ENCODE measurements around the gene TOM1. TPM values are rescaled to one million over a fixed set of nuclear protein-coding genes. Genes with fewer than 3 reads are reported as not detected.
A peak's percentile ranks its signal among the peaks of the same experiment; 100 is the strongest.

Gene TOM1
- total and polyA plus RNA-seq, 10 of the 15 experiments (the other 5 are each of a cell fraction or from before 2014, with no cell fraction given): 2.2 to 64.6 (median 40.3) TPM

DNA sequence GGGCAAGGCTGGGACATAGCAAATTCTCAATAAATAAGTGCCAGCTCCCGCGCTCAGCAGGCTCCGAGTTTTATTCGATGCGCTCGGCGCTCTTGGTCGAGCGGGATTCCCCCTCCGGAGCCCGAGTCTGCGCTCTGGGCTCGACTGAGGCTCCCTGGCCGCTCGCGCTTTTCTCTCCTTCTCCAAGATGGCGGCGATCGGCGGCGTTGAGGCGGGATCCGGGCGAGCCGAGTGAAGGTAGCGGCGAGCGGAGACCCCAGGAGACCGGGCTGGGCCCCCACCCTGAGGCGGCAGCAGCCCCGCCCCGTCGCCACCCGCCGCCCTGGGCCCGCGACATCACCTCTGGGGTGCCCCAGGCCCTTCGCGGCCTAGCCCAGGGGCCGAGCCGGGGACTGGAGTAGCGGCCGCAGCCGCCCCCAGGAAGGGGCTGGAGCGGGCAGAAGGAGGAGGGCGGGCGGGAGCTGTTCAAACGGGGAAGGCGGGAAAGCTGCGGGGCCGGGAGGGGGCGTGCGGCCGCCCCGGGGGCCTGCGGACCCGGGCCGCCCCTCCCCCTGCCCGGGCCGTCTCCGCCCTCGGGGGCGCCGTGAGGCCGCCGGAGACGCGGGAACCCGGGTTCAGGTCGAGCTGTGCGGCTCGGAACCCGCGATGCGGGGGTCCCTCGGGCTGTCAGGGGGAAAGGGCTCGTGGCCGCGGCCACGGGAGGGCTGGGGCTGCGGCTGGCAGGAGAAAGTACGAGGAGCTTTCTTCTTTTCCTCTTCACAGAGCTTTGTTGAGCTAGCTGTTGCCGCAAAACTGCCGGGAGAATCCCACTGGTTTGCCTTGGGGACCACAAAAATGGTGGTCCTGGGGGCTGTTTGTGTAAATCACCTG lies 42.1 kb upstream of the TOM1 start, which contains the start of gene HMGXB4:
HMGXB4 (plus strand) TSS at position 173 of the 870 bp plus-strand sequence. CDS start 4,898 bp downstream, outside the sequence.
- 1% methylated on average over 61 of the region's 84 CpGs for WGBS (ENCODE audit: insufficient coverage, insufficient replicate concordance, low lambda C conversion rate, missing lambda C conversion rate)
- ChIA-PET CTCF (interaction anchor here (0.6 to 2.5 kb wide), 4 partner anchors 26 to 119 kb away, joined by 3 to 11 read pairs (median 3); no protein-coding TSS in a partner anchor), POLR2A (interaction anchor here (0.6 to 1.6 kb wide), 6 partner anchors 9 to 151 kb away, joined by 3 to 7 read pairs (median 4); partner anchors contain the start of gene TOM1), RAD21 (ENCODE audit: unreplicated experiment) (interaction anchor here (0.5 to 1.7 kb wide), 9 partner anchors 10 to 121 kb away, joined by 3 to 5 read pairs (median 4); partner anchors contain the start of gene TOM1), SMC1A (ENCODE audit: uncharacterized antibody, unreplicated experiment) (interaction anchor here (0.7 to 1.7 kb wide), 4 partner anchors 9 to 70 kb away, joined by 3 to 10 read pairs (median 4); partner anchors contain the start of gene TOM1)
- H3K27me3 ChIP-seq (replicated peaks in 1 of 2; ENCODE audit: control insufficient read depth in 2 of 2, insufficient read depth in 2 of 2, low read length in 1 of 2): no peaks in the 10 kb centered on the region
- peak; percentile 94 for ATAC-seq
- DNase-seq (ENCODE audit: low read depth, low spot score): peak; percentile 38
- intact Hi-C loops (cut with micrococcal nuclease; ENCODE audit: unreplicated experiment) (loop anchor here (5.0 kb wide), 1 partner anchor 50 kb away; no protein-coding TSS in a partner anchor), in situ Hi-C loops (cut with MboI) (no loop called here)
- peak within 1 kb of the TSS; percentile 100 for H2AFZ ChIP-seq (ENCODE audit: control insufficient read depth, low read depth, low read length)
- peak within 1 kb of the TSS; percentile 74 for H3K27ac ChIP-seq (ENCODE audit: control insufficient read depth, insufficient read depth)
- peak within 1 kb of the TSS; percentile 73 for H3K4me3 ChIP-seq
- H3K9ac ChIP-seq (ENCODE audit: control insufficient read depth, insufficient read depth, low read length): peak within 1 kb of the TSS; percentile 85
- H3K9me3 ChIP-seq (replicated peaks; ENCODE audit: control insufficient read depth, insufficient read depth, low read length): no peaks in the 10 kb centered on the region
- H3K36me3 ChIP-seq (ENCODE audit: control insufficient read depth in 2 of 2, insufficient read depth in 2 of 2, low read length in 1 of 2): 0 out of 4 replicates have a peak, but pooled peaks cover 0 to 2% of the 10 kb centered on the region in 2 experiments
- H4K20me1 ChIP-seq (ENCODE audit: control insufficient read depth, insufficient read depth): no peaks in the 10 kb centered on the region
- peaks cover 28% of the 10 kb centered on the region for H3K79me2 ChIP-seq (ENCODE audit: control insufficient read depth, insufficient read depth, low read length)
- H3K4me2 ChIP-seq (ENCODE audit: control insufficient read depth, insufficient read depth): peak within 1 kb of the TSS; percentile 96
- BruUV-seq (replicated peaks): no TSS peak
- 0 out of 2 replicates have a peak, but pooled peaks cover 5% of the 10 kb centered on the region for H3K4me1 ChIP-seq (ENCODE audit: control insufficient read depth, insufficient read depth, low read length)
- FAIRE-seq: no peak
- TF ChIP-seq MYB (IDR thresholded peaks at IDR 0.05; ENCODE audit: borderline replicate concordance, low read depth, low read length): no peak
- TF ChIP-seq, protein P1, sequence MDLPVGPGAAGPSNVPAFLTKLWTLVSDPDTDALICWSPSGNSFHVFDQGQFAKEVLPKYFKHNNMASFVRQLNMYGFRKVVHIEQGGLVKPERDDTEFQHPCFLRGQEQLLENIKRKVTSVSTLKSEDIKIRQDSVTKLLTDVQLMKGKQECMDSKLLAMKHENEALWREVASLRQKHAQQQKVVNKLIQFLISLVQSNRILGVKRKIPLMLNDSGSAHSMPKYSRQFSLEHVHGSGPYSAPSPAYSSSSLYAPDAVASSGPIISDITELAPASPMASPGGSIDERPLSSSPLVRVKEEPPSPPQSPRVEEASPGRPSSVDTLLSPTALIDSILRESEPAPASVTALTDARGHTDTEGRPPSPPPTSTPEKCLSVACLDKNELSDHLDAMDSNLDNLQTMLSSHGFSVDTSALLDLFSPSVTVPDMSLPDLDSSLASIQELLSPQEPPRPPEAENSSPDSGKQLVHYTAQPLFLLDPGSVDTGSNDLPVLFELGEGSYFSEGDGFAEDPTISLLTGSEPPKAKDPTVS (IDR thresholded peaks at IDR 0.05; ENCODE audit: low read depth, low read length): no peak
- TF ChIP-seq FOS (IDR thresholded peaks at IDR 0.05; ENCODE audit: borderline replicate concordance, extremely low read depth, insufficient read length): no peak
- TF ChIP-seq KAT2A (conservative IDR thresholded peaks at IDR 0.05; ENCODE audit: control insufficient read depth, low read depth, low read length): no peak
- no peak for TF ChIP-seq SMAD1 (IDR thresholded peaks at IDR 0.05; ENCODE audit: low read depth, partially characterized antibody)
- TF ChIP-seq POLR2AphosphoS5 (IDR thresholded peaks at IDR 0.05; ENCODE audit: low read length): peak; percentile 73
- TF ChIP-seq BCL3 (IDR thresholded peaks at IDR 0.05; ENCODE audit: borderline replicate concordance, insufficient read depth, low read depth, low read length, poor library complexity, severe bottlenecking): peak; percentile 61
- peak; percentile 92 to 99 for TF ChIP-seq SRF (IDR thresholded peaks at IDR 0.05; ENCODE audit: low read depth in 2 of 2, low read length in 2 of 2)
- TF ChIP-seq, protein P2, sequence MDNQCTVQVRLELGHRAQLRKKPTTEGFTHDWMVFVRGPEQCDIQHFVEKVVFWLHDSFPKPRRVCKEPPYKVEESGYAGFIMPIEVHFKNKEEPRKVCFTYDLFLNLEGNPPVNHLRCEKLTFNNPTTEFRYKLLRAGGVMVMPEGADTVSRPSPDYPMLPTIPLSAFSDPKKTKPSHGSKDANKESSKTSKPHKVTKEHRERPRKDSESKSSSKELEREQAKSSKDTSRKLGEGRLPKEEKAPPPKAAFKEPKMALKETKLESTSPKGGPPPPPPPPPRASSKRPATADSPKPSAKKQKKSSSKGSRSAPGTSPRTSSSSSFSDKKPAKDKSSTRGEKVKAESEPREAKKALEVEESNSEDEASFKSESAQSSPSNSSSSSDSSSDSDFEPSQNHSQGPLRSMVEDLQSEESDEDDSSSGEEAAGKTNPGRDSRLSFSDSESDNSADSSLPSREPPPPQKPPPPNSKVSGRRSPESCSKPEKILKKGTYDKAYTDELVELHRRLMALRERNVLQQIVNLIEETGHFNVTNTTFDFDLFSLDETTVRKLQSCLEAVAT (IDR thresholded peaks at IDR 0.05): peak; percentile 100
- TF ChIP-seq, protein P3, sequence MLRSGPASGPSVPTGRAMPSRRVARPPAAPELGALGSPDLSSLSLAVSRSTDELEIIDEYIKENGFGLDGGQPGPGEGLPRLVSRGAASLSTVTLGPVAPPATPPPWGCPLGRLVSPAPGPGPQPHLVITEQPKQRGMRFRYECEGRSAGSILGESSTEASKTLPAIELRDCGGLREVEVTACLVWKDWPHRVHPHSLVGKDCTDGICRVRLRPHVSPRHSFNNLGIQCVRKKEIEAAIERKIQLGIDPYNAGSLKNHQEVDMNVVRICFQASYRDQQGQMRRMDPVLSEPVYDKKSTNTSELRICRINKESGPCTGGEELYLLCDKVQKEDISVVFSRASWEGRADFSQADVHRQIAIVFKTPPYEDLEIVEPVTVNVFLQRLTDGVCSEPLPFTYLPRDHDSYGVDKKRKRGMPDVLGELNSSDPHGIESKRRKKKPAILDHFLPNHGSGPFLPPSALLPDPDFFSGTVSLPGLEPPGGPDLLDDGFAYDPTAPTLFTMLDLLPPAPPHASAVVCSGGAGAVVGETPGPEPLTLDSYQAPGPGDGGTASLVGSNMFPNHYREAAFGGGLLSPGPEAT (IDR thresholded peaks at IDR 0.05; ENCODE audit: low read depth): peak; percentile 89

All from GM12878 (cell line).